B cell (primary cell): ENCODE results near the gene ZNF827. TPM values are rescaled to one million over a fixed set of nuclear protein-coding genes. Genes with fewer than 3 reads are reported as not detected.

Experiments
- ATAC-seq: fragments of 200-7000 bp; cut with Tn5 transposase; one replicate; pipeline ENCODE4 v1.10.0; 2021; ENCODE audit warnings: low read depth, mild to moderate bottlenecking, moderate number of reproducible peaks, moderate library complexity
- CTCF ChIA-PET: fragments of 350-600 bp; sonication (Branson Sonifier 250); formaldehyde crosslinking; loops from one replicate; lab custom pipeline; 2021; ENCODE audit warnings: antibody characterized with exemption, inconsistent platforms; lab: Charles Lee
- POLR2A ChIA-PET: fragments of 350-600 bp; sonication (Branson Sonifier 250); formaldehyde crosslinking; loops from one replicate; lab custom pipeline; 2021; ENCODE audit warnings: antibody characterized with exemption; lab: Charles Lee
- DNase-seq: peaks from one replicate; pipeline ENCODE4 v3.0.0; 2013
- H2AFZ ChIP-seq: 2 replicates; pipeline ENCODE4 v1.6.1; 2012; ENCODE audit warnings: mild to moderate bottlenecking, low read depth, low read length; ENCODE audit not compliant: insufficient read depth, poor library complexity, severe bottlenecking
- H3K27ac ChIP-seq, 2 donors: 1 replicate in 1 of 2; 2 replicates in 1 of 2; pipeline ENCODE4 v1.5.1; 2012 to 2013; ENCODE audit warnings: low read length in 2 of 2, mild to moderate bottlenecking in 2 of 2, moderate library complexity in 1 of 2
- H3K27me3 ChIP-seq, 4 experiments: fragments of 200-600 bp in 1 of 4; sonication (generic) in 1 of 4; replicated peaks in 1 of 4; 1 replicate in 2 of 4; 2 replicates in 2 of 4; pipeline versions ENCODE4 v1.6.1 to v1.7.0; 2013 to 2016; ENCODE audit warnings: low read length in 3 of 4, mild to moderate bottlenecking in 2 of 4, mixed read lengths in 1 of 4, moderate library complexity in 1 of 4; ENCODE audit not compliant: insufficient read depth in 4 of 4, control insufficient read depth in 3 of 4; ENCODE audit errors: control extremely low read depth in 1 of 4
- H3K36me3 ChIP-seq, 2 experiments: replicated peaks in 1 of 2; 1 replicate in 1 of 2; 2 replicates in 1 of 2; pipeline versions ENCODE4 v1.6.1 to v1.7.1; 2013; ENCODE audit warnings: low read length in 1 of 2; ENCODE audit not compliant: insufficient read depth in 2 of 2, control insufficient read depth in 1 of 2; ENCODE audit errors: control extremely low read depth in 1 of 2, extremely low read depth in 1 of 2
- H3K4me1 ChIP-seq, 2 donors: fragments of 200-600 bp in 1 of 2; sonication (generic) in 1 of 2; 1 replicate in 1 of 2; 2 replicates in 1 of 2; pipeline versions ENCODE4 v1.5.1 to v1.6.1; 2013 to 2017; ENCODE audit warnings: low read length in 2 of 2; ENCODE audit not compliant: control insufficient read depth in 2 of 2, insufficient read depth in 2 of 2
- H3K4me2 ChIP-seq: replicated peaks from 2 replicates; pipeline ENCODE3; 2012; ENCODE audit warnings: mild to moderate bottlenecking, low read depth, low read length; ENCODE audit not compliant: poor library complexity, severe bottlenecking
- H3K4me3 ChIP-seq, 5 experiments: fragments of 200-600 bp in 1 of 5; sonication (generic) in 1 of 5; 1 replicate in 3 of 5; 2 replicates in 2 of 5; pipeline versions ENCODE4 v1.5.1 to v1.7.0; 2011 to 2016; ENCODE audit warnings: low read length in 4 of 5, mild to moderate bottlenecking in 4 of 5, low read depth in 2 of 5, control low read depth in 1 of 5, moderate library complexity in 1 of 5; ENCODE audit not compliant: insufficient read depth in 1 of 5; ENCODE audit errors: control extremely low read depth in 1 of 5, extremely low read depth in 1 of 5
- H3K79me2 ChIP-seq: fragments of 200-600 bp; sonication (generic); one replicate; pipeline ENCODE4 v1.6.0; 2016; ENCODE audit warnings: low read length; ENCODE audit not compliant: control insufficient read depth, insufficient read depth
- H3K9ac ChIP-seq: fragments of 200-600 bp; sonication (generic); 2 replicates; pipeline ENCODE4 v1.6.1; 2017; ENCODE audit warnings: mild to moderate bottlenecking, low read length, moderate library complexity
- H3K9me3 ChIP-seq, 3 donors: one replicate each; pipeline versions ENCODE4 v1.6.1 to v1.7.1; 2013; ENCODE audit warnings: low read length in 2 of 3; ENCODE audit not compliant: control insufficient read depth in 2 of 3, insufficient read depth in 1 of 3; ENCODE audit errors: control extremely low read depth in 1 of 3
- H4K20me1 ChIP-seq: 2 replicates; pipeline ENCODE4 v1.6.0; 2012; ENCODE audit warnings: mild to moderate bottlenecking, low read length; ENCODE audit not compliant: insufficient read depth, control insufficient read depth, poor library complexity, severe bottlenecking
- H3K27ac Mint-ChIP-seq: one replicate; pipeline ENCODE4 v1.8.0; 2021; ENCODE audit warnings: mixed read lengths
- H3K27me3 Mint-ChIP-seq: one replicate; pipeline ENCODE4 v1.8.0; 2021; ENCODE audit warnings: mixed read lengths
- H3K4me1 Mint-ChIP-seq: one replicate; pipeline ENCODE4 v1.8.0; 2021; ENCODE audit warnings: mixed read lengths
- H3K4me3 Mint-ChIP-seq: one replicate; pipeline ENCODE4 v1.8.0; 2021; ENCODE audit warnings: mixed read lengths
- H3K9me3 Mint-ChIP-seq: one replicate; pipeline ENCODE4 v1.8.0; 2022; ENCODE audit warnings: mixed read lengths; ENCODE audit not compliant: insufficient read depth
- EZH2 ChIP-seq: IDR thresholded peaks from 2 replicates; pipeline ENCODE4 v1.6.1; 2012; ENCODE audit warnings: borderline replicate concordance, low read depth, mild to moderate bottlenecking, moderate library complexity, low read length; ENCODE audit not compliant: insufficient read depth, poor library complexity, severe bottlenecking
- WGBS: methylation state at CpG from one replicate; pipeline ENCODE4 v1.1.5; 2013; ENCODE audit warnings: missing lambda C conversion rate; ENCODE audit not compliant: insufficient coverage; 5-methylcytosine and 5-hydroxymethylcytosine counted together
- intact Hi-C: fragments of 100-400 bp; cut with micrococcal nuclease; formaldehyde crosslinking; loops from one replicate; pipeline ENCODE4 v1.10.0; 2022
- polyA plus RNA-seq: library from polyadenylated mRNA; depleted of rRNA; stranded (reverse); fragments of >200 nt; gene quantifications from 2 replicates; pipeline ENCODE4 v1.2.3, GENCODE V29; 2012
- total RNA-seq, 2 donors: library from RNA; stranded (reverse); fragments of 120-200 nt in 1 of 2; gene quantifications; 1 replicate in 1 of 2; 2 replicates in 1 of 2; pipeline versions ENCODE4 v1.2.3 to v1.2.4, GENCODE V29; 2013 to 2022
- TF ChIP-seq, protein P1 (sequence below): fragments of 200-600 bp; IDR thresholded peaks from one replicate; pipeline ENCODE4 v1.8.0; 2022; ENCODE audit warnings: antibody characterized with exemption, mild to moderate bottlenecking

ZNF827 gene
- total and polyA plus RNA-seq, 2 donors (not counting 1 experiment from before 2014, with no cell fraction given): 20.6 to 30.1 TPM

DNA sequence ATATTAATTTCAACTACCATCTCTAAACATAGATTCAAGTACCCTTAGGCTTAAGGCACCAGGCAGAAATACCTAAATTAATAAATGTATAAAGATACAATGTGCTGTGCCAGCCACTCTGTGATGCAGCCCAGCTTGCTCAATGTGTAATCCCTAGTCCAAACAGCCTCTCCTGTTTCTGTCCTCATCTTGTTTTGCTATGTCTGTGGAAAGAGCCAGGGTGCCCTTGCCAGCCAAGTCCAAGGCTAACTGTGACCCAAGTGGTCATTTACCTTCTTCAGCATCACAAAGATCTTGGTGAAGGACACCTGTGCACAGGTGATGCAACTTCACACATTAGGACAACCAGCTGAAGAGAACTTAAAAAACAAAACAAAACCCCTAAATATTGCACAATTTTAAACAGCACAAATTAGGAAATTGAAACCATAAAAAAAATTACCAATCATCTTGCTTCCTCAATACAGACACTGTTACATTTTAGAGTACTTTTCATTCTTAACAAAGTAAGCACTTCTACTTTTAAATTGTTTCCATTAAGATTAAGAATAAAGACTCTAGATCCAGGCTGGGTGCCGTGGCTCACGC, 169.1 kb downstream of the ZNF827 start:
- ChIA-PET CTCF (no interaction called here), POLR2A (no interaction called here)
- Histone ChIP-seq H3K27me3 (no peaks in the 10 kb centered on the region), H3K9me3 (no peaks in the 10 kb centered on the region), H3K36me3 (peaks cover 8 to 44% of the 10 kb centered on the region in 2 experiments), H4K20me1 (no peaks in the 10 kb centered on the region), H3K27ac (no peak overlapping the region), H2AFZ (no peak overlapping the region), H3K4me1 (no peaks in the 10 kb centered on the region), H3K9ac (no peak overlapping the region), H3K4me3 (no peak overlapping the region), H3K79me2 (no peaks in the 10 kb centered on the region), H3K4me2 (no peak overlapping the region)
- no peak overlapping the region for H3K27ac Mint-ChIP-seq
- no peaks in the 10 kb centered on the region for H3K4me1 Mint-ChIP-seq
- intact Hi-C loops: no loop called here
- no peak overlapping the region for H3K4me3 Mint-ChIP-seq
- no CpG with 5 or more reads among the region's 2 CpGs for WGBS
- peaks cover 8% of the 10 kb centered on the region for H3K9me3 Mint-ChIP-seq
- ATAC-seq (no peak), DNase-seq (no peak)
- no peaks in the 10 kb centered on the region for H3K27me3 Mint-ChIP-seq
- TF ChIP-seq, protein P1, sequence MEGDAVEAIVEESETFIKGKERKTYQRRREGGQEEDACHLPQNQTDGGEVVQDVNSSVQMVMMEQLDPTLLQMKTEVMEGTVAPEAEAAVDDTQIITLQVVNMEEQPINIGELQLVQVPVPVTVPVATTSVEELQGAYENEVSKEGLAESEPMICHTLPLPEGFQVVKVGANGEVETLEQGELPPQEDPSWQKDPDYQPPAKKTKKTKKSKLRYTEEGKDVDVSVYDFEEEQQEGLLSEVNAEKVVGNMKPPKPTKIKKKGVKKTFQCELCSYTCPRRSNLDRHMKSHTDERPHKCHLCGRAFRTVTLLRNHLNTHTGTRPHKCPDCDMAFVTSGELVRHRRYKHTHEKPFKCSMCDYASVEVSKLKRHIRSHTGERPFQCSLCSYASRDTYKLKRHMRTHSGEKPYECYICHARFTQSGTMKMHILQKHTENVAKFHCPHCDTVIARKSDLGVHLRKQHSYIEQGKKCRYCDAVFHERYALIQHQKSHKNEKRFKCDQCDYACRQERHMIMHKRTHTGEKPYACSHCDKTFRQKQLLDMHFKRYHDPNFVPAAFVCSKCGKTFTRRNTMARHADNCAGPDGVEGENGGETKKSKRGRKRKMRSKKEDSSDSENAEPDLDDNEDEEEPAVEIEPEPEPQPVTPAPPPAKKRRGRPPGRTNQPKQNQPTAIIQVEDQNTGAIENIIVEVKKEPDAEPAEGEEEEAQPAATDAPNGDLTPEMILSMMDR: no peak
- TF ChIP-seq EZH2: no peak

GRCh38 chr4:145766273-145766672, 172.3 kb downstream of the ZNF827 start:
- H3K9me3 Mint-ChIP-seq: peaks cover 8% of the 10 kb centered on the region
- no peak overlapping the region for H3K27ac Mint-ChIP-seq
- ATAC-seq (no peak), DNase-seq (no peak)
- POLR2A ChIA-PET: no interaction called here
- H3K4me2 ChIP-seq: no peak overlapping the region
- peaks cover 2 to 48% of the 10 kb centered on the region in 2 experiments for H3K36me3 ChIP-seq
- H3K27ac ChIP-seq: no peak overlapping the region
- no peaks in the 10 kb centered on the region for H3K4me1 Mint-ChIP-seq
- H3K4me1 ChIP-seq: no peaks in the 10 kb centered on the region
- no peak overlapping the region for H3K4me3 Mint-ChIP-seq
- TF ChIP-seq, protein P1: no peak
- TF ChIP-seq EZH2: no peak
- intact Hi-C loops: no loop called here
- CTCF ChIA-PET: no interaction called here
- H3K4me3 ChIP-seq: no peak overlapping the region
- no peaks in the 10 kb centered on the region for H3K27me3 Mint-ChIP-seq
- WGBS: 80% methylated on average over 3 of the region's 5 CpGs
- H3K27me3 ChIP-seq: no peaks in the 10 kb centered on the region
- no peak overlapping the region for H2AFZ ChIP-seq
- no peaks in the 10 kb centered on the region for H4K20me1 ChIP-seq
- no peaks in the 10 kb centered on the region for H3K79me2 ChIP-seq
- H3K9me3 ChIP-seq: no peaks in the 10 kb centered on the region
- H3K9ac ChIP-seq: no peak overlapping the region
